Measurements from ENCODE around the gene PPFIBP1.

DNA sequence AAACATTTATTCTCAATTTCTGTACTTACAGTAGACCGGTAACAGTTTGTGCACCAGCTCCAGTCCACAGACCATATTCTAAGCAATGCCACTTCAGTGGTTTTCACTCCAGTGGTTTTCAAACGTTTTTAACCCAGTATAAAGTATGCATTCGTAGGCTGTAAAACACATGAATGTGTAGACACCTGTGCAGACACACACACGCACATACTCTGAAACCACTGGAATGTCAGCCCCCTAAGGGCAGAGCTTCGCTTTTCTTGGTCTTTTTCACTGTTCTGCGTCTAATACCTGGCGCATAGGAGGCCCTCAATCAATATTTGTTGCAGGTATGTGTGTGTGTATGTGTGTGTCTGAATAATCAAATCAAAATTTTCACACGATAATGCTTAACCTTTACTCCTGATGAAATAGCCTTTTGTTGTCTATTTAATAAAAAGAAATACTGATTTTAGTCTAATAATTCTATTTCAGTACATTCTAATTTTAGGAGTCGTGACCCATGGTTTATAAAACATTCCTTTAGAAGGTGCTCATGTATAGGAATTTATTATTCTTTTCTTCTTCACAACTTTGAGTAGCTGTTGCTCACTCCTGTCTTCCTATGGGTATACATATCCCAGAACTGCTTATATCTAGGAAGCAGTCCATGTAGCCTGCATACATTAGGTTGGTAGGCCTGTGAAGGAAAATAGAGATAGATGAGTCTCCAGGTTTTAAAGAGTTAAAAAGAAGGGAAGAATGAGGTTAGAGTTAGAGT is 98.6 kb downstream of the PPFIBP1 start:
- TF ChIP-seq, protein P1, sequence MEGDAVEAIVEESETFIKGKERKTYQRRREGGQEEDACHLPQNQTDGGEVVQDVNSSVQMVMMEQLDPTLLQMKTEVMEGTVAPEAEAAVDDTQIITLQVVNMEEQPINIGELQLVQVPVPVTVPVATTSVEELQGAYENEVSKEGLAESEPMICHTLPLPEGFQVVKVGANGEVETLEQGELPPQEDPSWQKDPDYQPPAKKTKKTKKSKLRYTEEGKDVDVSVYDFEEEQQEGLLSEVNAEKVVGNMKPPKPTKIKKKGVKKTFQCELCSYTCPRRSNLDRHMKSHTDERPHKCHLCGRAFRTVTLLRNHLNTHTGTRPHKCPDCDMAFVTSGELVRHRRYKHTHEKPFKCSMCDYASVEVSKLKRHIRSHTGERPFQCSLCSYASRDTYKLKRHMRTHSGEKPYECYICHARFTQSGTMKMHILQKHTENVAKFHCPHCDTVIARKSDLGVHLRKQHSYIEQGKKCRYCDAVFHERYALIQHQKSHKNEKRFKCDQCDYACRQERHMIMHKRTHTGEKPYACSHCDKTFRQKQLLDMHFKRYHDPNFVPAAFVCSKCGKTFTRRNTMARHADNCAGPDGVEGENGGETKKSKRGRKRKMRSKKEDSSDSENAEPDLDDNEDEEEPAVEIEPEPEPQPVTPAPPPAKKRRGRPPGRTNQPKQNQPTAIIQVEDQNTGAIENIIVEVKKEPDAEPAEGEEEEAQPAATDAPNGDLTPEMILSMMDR (IDR thresholded peaks at IDR 0.05) = no peak
- TF ChIP-seq EP300 (IDR thresholded peaks at IDR 0.05) = no peak
- TF ChIP-seq POLR2A (IDR thresholded peaks at IDR 0.05) = no peak

Data from upper lobe of left lung (tissue), 4 donors.